Immature natural killer cell (primary cell): Measurements from ENCODE around the gene CCDC182. TPM values are rescaled to one million over a fixed set of nuclear protein-coding genes. Genes with fewer than 3 reads are reported as not detected.

Source experiments
- DNase-seq, 3 donors: peaks; one replicate each; pipeline ENCODE4 v3.0.0; 2022; ENCODE audit warnings: mixed read lengths in 1 of 3
- H3K27ac Mint-ChIP-seq, 6 donors: one replicate each; pipeline ENCODE4 v1.8.0; 2020; ENCODE audit warnings: mixed read lengths in 6 of 6, mild to moderate bottlenecking in 5 of 6, inconsistent platforms in 4 of 6, moderate library complexity in 3 of 6
- H3K27me3 Mint-ChIP-seq, 3 donors: one replicate each; pipeline ENCODE4 v1.8.0; 2020 to 2021; ENCODE audit warnings: low read depth in 3 of 3, mild to moderate bottlenecking in 3 of 3, mixed read lengths in 3 of 3, moderate library complexity in 3 of 3, inconsistent platforms in 1 of 3
- H3K36me3 Mint-ChIP-seq, 3 donors: one replicate each; pipeline ENCODE4 v1.8.0; 2020; ENCODE audit warnings: mixed read lengths in 3 of 3, inconsistent platforms in 2 of 3, mild to moderate bottlenecking in 2 of 3
- H3K4me1 Mint-ChIP-seq, 2 donors: one replicate each; pipeline ENCODE4 v1.8.0; 2020; ENCODE audit warnings: inconsistent platforms in 2 of 2, mild to moderate bottlenecking in 2 of 2, mixed read lengths in 2 of 2, moderate library complexity in 1 of 2
- H3K4me3 Mint-ChIP-seq, 5 donors: one replicate each; pipeline ENCODE4 v1.8.0; 2020; ENCODE audit warnings: mild to moderate bottlenecking in 5 of 5, mixed read lengths in 5 of 5, inconsistent platforms in 3 of 5, moderate library complexity in 3 of 5
- H3K9me3 Mint-ChIP-seq, 6 donors: one replicate each; pipeline ENCODE4 v1.8.0; 2020; ENCODE audit warnings: mild to moderate bottlenecking in 6 of 6, mixed read lengths in 6 of 6, inconsistent platforms in 4 of 6, moderate library complexity in 3 of 6
- polyA plus RNA-seq, 3 donors: library from polyadenylated mRNA; unstranded; fragments of 300-500 nt; fragmentation: Illumina TruSeq; gene quantifications; one replicate each; pipeline ENCODE4 v1.2.3, GENCODE V29; 2021

Gene CCDC182
- polyA plus RNA-seq, 3 donors from 2014 or later = not detected

GRCh38 chr17:57714665-57715180, 30.4 kb downstream of the CCDC182 start:
- no peaks in the 10 kb centered on the region for H3K4me1 Mint-ChIP-seq
- H3K27ac Mint-ChIP-seq = no peak overlapping the region
- H3K9me3 Mint-ChIP-seq = no peaks in the 10 kb centered on the region
- no peak for DNase-seq
- H3K27me3 Mint-ChIP-seq = peaks cover 12 to 33% (median 14%) of the 10 kb centered on the region in 3 donors
- peaks cover 0 to 4% (median 0%) of the 10 kb centered on the region in 3 donors for H3K36me3 Mint-ChIP-seq
- no peak overlapping the region for H3K4me3 Mint-ChIP-seq

GRCh38 chr17:57713140-57713539, 32.0 kb downstream of the CCDC182 start:
- Mint-ChIP-seq H3K27ac (no peak overlapping the region), H3K4me3 (no peak overlapping the region), H3K27me3 (peaks cover 12 to 36% (median 14%) of the 10 kb centered on the region in 3 donors), H3K36me3 (peaks cover 0 to 4% (median 0%) of the 10 kb centered on the region in 3 donors), H3K9me3 (no peaks in the 10 kb centered on the region), H3K4me1 (no peaks in the 10 kb centered on the region)
- DNase-seq = no peak

DNA sequence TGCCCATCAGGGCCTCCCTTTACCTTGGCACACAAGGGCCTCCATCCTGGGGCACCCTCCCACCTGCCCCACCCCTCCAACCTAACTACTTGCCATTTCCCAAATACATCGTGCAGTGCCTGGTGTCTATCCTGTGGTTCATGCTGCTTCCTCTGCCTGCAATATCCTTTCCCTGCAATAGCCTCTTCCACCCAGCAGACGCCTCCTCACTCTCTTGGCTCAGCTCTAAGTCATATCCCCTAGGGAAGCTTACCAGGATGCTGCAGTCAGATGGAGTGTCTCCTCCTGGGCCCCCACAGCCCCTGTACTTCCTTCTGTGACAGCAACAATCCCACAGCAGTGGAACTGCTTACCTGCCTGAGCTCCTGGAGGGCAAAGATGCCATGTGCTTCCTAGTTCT, 36.7 kb downstream of the CCDC182 start:
- H3K4me1 Mint-ChIP-seq = no peaks in the 10 kb centered on the region
- H3K36me3 Mint-ChIP-seq = no peaks in the 10 kb centered on the region
- no peak for DNase-seq
- H3K4me3 Mint-ChIP-seq = no peak overlapping the region
- H3K27ac Mint-ChIP-seq = no peak overlapping the region
- H3K9me3 Mint-ChIP-seq = no peaks in the 10 kb centered on the region
- peaks cover 5 to 10% (median 8%) of the 10 kb centered on the region in 3 donors for H3K27me3 Mint-ChIP-seq

- DNase-seq = no peak
- no peak overlapping the region for H3K4me3 Mint-ChIP-seq
- H3K36me3 Mint-ChIP-seq = no peaks in the 10 kb centered on the region
- no peaks in the 10 kb centered on the region for H3K9me3 Mint-ChIP-seq
- H3K27me3 Mint-ChIP-seq = peaks cover 5 to 8% (median 5%) of the 10 kb centered on the region in 3 donors
- H3K4me1 Mint-ChIP-seq = no peaks in the 10 kb centered on the region
- no peak overlapping the region for H3K27ac Mint-ChIP-seq
These were observed 37.2 kb downstream of the CCDC182 start for GRCh38 chr17:57707892-57708291.

- no peaks in the 10 kb centered on the region for H3K4me1 Mint-ChIP-seq
- H3K4me3 Mint-ChIP-seq = no peak overlapping the region
- peaks cover 3 to 5% (median 5%) of the 10 kb centered on the region in 3 donors for H3K27me3 Mint-ChIP-seq
- no peak for DNase-seq
- H3K36me3 Mint-ChIP-seq = no peaks in the 10 kb centered on the region
- H3K27ac Mint-ChIP-seq = no peak overlapping the region
- H3K9me3 Mint-ChIP-seq = no peaks in the 10 kb centered on the region
These were observed 38.3 kb downstream of the CCDC182 start for GRCh38 chr17:57706761-57707160.

DNA sequence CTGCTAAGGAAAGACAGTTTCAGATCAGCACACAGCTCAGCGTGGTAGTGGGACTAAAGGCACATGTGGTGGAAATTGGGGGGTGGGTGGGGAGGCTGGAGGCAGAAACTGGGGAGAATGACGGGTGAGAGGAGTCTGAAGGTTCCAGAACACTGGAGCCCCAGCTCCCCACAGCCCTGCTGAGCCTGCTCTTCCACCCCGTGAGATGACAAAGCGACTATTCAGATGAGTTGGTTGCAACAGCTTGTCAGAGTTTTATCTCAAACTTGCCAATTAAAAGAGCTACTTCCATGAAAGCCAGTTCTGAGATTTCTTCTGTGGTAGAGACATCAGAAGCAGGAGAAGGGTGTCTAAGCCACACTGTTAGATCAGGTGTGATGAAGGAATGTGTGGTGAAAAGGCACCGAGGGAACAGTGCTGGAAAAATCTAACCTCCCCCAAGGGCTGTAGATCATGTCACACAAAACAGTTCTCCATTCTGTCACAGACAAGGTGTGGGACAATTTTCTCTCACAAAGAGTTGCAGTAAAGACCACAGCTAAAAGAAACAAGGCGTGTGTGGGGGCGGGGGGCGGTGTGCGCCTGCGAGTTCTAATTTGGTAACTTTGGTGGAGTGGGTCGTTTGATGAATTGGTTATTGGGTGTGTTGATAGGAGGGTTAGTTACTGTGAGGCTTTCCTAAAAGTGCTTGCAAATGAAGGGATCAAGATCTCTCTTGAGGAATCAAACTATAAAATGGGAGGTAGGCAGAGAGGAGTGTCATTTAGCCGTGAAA, 39.0 kb downstream of the CCDC182 start:
- Mint-ChIP-seq H3K27ac (no peak overlapping the region), H3K4me1 (no peaks in the 10 kb centered on the region), H3K9me3 (no peaks in the 10 kb centered on the region), H3K27me3 (peaks cover 2 to 5% (median 3%) of the 10 kb centered on the region in 3 donors), H3K36me3 (no peaks in the 10 kb centered on the region), H3K4me3 (no peak overlapping the region)
- no peak for DNase-seq

- Mint-ChIP-seq H3K27ac (no peak overlapping the region), H3K9me3 (no peaks in the 10 kb centered on the region), H3K4me1 (peaks cover 0 to 2% of the 10 kb centered on the region in 2 donors), H3K27me3 (peaks cover 0 to 3% (median 3%) of the 10 kb centered on the region in 3 donors), H3K36me3 (no peaks in the 10 kb centered on the region), H3K4me3 (no peak overlapping the region)
- no peak for DNase-seq
These were observed 40.7 kb downstream of the CCDC182 start for GRCh38 chr17:57704448-57704847.

- no peaks in the 10 kb centered on the region for H3K36me3 Mint-ChIP-seq
- H3K4me3 Mint-ChIP-seq = no peak overlapping the region
- peaks cover 0 to 2% of the 10 kb centered on the region in 2 donors for H3K4me1 Mint-ChIP-seq
- peaks cover 0 to 1% (median 0%) of the 10 kb centered on the region in 3 donors for H3K27me3 Mint-ChIP-seq
- no peak overlapping the region for H3K27ac Mint-ChIP-seq
- no peaks in the 10 kb centered on the region for H3K9me3 Mint-ChIP-seq
- DNase-seq = no peak
These were observed 41.8 kb downstream of the CCDC182 start for GRCh38 chr17:57703273-57703672.

- Mint-ChIP-seq H3K27me3 (no peaks in the 10 kb centered on the region), H3K27ac (peak overlapping the region in 1 of 6 donors; percentile 50), H3K36me3 (no peaks in the 10 kb centered on the region), H3K4me1 (peaks cover 0 to 2% of the 10 kb centered on the region in 2 donors), H3K4me3 (no peak overlapping the region), H3K9me3 (no peaks in the 10 kb centered on the region)
- no peak for DNase-seq
These were observed 44.0 kb downstream of the CCDC182 start for GRCh38 chr17:57701124-57701523.

DNA sequence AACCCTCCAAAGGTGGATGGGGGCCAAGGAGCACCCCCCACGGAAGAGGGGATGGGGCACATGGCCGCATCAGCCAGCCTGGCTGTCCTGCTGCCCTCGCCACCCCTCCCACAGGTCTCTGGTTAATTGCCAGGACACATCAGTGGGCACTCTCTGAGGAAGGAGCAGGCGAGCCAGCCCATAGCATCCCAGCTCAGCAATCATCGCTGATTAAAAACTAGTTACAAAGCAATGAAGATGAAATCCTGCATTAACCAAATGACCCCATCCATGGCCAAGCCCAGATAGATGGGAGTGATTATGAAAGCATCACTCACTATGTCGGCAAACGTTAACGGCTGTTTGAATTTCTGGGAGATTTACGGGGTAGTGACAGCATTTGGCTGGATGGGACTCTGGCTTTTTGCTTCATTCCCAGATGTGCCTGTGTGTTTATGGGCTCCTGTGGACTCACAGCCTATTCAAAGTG, 45.3 kb downstream of the CCDC182 start:
- Mint-ChIP-seq H3K36me3 (no peaks in the 10 kb centered on the region), H3K27ac (peak overlapping the region in 2 of 6 donors; percentile 8 to 80), H3K9me3 (no peaks in the 10 kb centered on the region)

DNA sequence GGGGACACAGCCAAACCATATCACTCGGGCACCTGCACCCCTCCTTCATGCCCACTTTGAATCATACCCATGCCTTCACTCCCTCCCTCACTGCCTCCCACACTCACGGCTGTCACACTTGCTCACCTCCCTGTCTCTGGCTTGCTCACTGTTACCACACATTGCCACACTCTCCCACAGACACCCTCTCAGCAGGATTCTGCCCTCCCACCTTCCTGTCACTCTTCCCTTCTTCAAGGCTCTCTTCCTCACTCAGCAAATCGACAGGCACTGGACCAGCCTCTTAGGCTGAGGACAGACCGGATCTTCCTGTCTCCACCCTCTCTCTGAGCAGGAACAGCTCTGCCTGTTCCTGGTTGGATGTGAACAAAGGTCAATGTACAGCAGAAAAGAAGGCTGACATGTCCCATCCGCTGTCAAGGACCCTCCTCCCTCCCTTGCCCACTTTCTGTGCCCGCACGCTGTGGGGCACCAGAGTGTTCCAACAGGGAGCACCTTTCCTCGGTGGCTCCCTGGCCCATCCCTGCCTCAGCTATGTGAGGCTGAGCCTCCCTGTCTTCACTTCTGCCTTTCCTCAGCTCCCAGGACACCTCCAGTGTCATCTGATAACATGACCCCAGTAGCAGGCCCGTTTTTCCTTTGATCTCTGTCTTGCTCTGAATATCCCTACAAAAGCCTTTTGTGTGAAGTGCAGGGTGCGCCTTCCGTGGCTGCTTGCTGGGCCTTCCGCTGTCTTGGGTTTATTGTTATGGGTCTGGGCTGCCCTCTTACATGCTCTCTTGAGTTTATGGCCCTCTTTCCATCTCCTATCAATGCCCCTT, 47.0 kb downstream of the CCDC182 start:
- Mint-ChIP-seq H3K9me3 (peaks cover 0 to 2% (median 0%) of the 10 kb centered on the region in 6 donors), H3K27me3 (peaks cover 0 to 2% (median 0%) of the 10 kb centered on the region in 3 donors), H3K4me3 (no peak overlapping the region), H3K27ac (no peak overlapping the region), H3K36me3 (peaks cover 0 to 6% (median 6%) of the 10 kb centered on the region in 3 donors), H3K4me1 (peaks cover 7 to 11% of the 10 kb centered on the region in 2 donors)
- peak in 2 of 3 donors; percentile 3 to 13 for DNase-seq

More for the DNA sequence above, 45.3 kb downstream of the CCDC182 start:
- no peak for DNase-seq
- peak overlapping the region in 1 of 5 donors; percentile 9 for H3K4me3 Mint-ChIP-seq
- H3K4me1 Mint-ChIP-seq = peaks cover 0 to 5% of the 10 kb centered on the region in 2 donors
- H3K27me3 Mint-ChIP-seq = no peaks in the 10 kb centered on the region

- Mint-ChIP-seq H3K4me3 (no peak overlapping the region), H3K27me3 (peaks cover 0 to 2% (median 0%) of the 10 kb centered on the region in 3 donors), H3K36me3 (peaks cover 0 to 10% (median 6%) of the 10 kb centered on the region in 3 donors), H3K4me1 (peaks cover 17 to 20% of the 10 kb centered on the region in 2 donors), H3K9me3 (peaks cover 0 to 2% (median 0%) of the 10 kb centered on the region in 6 donors), H3K27ac (no peak overlapping the region)
- DNase-seq = no peak
These were observed 47.9 kb downstream of the CCDC182 start for GRCh38 chr17:57697197-57697596.

- Mint-ChIP-seq H3K27ac (peak overlapping the region in 1 of 6 donors; percentile 60), H3K27me3 (peaks cover 0 to 2% (median 0%) of the 10 kb centered on the region in 3 donors), H3K4me1 (peaks cover 19 to 20% of the 10 kb centered on the region in 2 donors), H3K4me3 (no peak overlapping the region), H3K36me3 (peaks cover 0 to 10% (median 6%) of the 10 kb centered on the region in 3 donors), H3K9me3 (peaks cover 0 to 2% (median 0%) of the 10 kb centered on the region in 6 donors)
- DNase-seq = no peak
These were observed 49.0 kb downstream of the CCDC182 start for GRCh38 chr17:57696050-57696449.
